Suprapubic skin (tissue), 4 donors: ENCODE data around the gene NR2F2. TPM values are rescaled to one million over a fixed set of nuclear protein-coding genes. Genes with fewer than 3 reads are reported as not detected.

Experiments used
- DNase-seq, 2 donors: peaks; one replicate each; pipeline ENCODE4 v3.0.0-alpha.2; 2019; ENCODE audit warnings: low spot score in 2 of 2
- H3K27ac ChIP-seq: fragments of 200-600 bp; sonication (generic); one replicate; pipeline ENCODE4 v1.5.1; 2019
- H3K27me3 ChIP-seq: fragments of 200-600 bp; sonication (generic); one replicate; pipeline ENCODE4 v1.5.1; 2019
- H3K36me3 ChIP-seq: fragments of 200-600 bp; sonication (generic); one replicate; pipeline ENCODE4 v1.5.1; 2019
- H3K4me1 ChIP-seq: fragments of 200-600 bp; sonication (generic); one replicate; pipeline ENCODE4 v1.5.1; 2019
- H3K4me3 ChIP-seq: fragments of 200-600 bp; sonication (generic); one replicate; pipeline ENCODE4 v1.5.1; 2019; ENCODE audit warnings: mild to moderate bottlenecking
- H3K9me3 ChIP-seq: fragments of 200-600 bp; sonication (generic); one replicate; pipeline ENCODE4 v1.5.1; 2019
- EP300 ChIP-seq: sonication (generic); formaldehyde crosslinking; IDR thresholded peaks from one replicate; pipeline ENCODE4 v1.6.1; 2017; ENCODE audit warnings: antibody characterized with exemption
- POLR2A ChIP-seq, 2 donors: fragments of 450-650 bp; IDR thresholded peaks; one replicate each; pipeline ENCODE4 v1.6.1; 2017; ENCODE audit warnings: antibody characterized with exemption in 2 of 2, mild to moderate bottlenecking in 2 of 2, moderate library complexity in 2 of 2
- POLR2AphosphoS5 ChIP-seq, 3 donors: sonication (generic); formaldehyde crosslinking; IDR thresholded peaks; one replicate each; pipeline ENCODE4 v1.6.1; 2017; ENCODE audit warnings: antibody characterized with exemption in 3 of 3
- WGBS: methylation state at CpG from one replicate; pipeline ENCODE4 v1.1.5; 2018; 5-methylcytosine and 5-hydroxymethylcytosine counted together
- total RNA-seq, 4 donors: library from RNA; depleted of rRNA; stranded (reverse); fragments of >200 nt; gene quantifications; one replicate each; pipeline ENCODE4 v1.1.0, GENCODE V29; 2016
- TF ChIP-seq, protein P1 (sequence below), 2 donors: fragments of 200-600 bp in 1 of 2; fragments of 450-650 bp in 1 of 2; sonication (generic) in 1 of 2; IDR thresholded peaks; one replicate each; pipeline ENCODE4 v1.5.1; 2016 to 2019; ENCODE audit warnings: antibody characterized with exemption in 2 of 2, mild to moderate bottlenecking in 1 of 2, moderate library complexity in 1 of 2

Gene NR2F2
- total RNA-seq, 4 donors from 2014 or later = 4.0 to 12.7 (median 7.1) TPM

DNA sequence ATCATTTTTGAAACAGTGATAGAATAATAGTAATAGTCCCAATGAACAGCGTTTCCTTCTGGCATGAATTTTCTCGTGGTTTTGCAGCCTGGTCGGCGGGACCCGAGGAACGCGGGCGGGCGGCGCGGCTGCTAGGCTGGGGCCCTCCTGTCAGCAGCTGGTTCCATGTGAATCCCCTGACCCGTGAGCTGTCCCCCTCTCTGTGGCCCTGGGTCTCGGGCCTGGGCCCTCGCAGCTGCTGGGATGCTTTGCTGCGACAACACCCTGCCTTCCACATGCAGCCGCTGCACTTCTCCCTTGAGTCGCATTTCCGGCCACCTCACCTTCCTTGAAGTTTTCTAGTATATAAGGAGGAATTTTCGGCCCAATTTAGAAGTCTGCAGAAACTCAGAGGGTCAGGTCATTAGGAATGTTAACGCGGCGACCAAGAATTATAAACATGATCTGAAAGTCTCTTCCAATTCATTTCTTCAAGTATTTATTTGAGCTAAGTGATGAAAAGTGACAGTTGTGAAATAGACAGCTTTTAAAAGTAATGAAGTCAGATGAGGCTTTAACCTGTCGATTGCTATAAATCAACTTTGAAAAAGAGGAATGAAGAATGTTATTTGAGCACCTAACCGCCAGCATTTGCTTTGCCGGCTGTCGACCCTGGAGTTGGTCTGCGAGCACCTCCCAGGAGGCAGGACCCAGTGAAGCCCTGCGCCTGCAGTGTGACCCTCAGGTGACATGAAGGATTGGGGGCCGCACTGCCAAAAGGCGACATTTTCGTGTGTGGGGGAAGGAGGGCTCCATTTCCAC is 27.7 kb downstream of the NR2F2 start:
- H3K27ac ChIP-seq = no peak overlapping the region
- H3K9me3 ChIP-seq = no peaks in the 10 kb centered on the region
- H3K27me3 ChIP-seq = peaks cover 91% of the 10 kb centered on the region
- peak overlapping the region; percentile 61 for H3K4me3 ChIP-seq
- WGBS = 66% methylated on average over 31 of the region's 31 CpGs
- TF ChIP-seq, protein P1, sequence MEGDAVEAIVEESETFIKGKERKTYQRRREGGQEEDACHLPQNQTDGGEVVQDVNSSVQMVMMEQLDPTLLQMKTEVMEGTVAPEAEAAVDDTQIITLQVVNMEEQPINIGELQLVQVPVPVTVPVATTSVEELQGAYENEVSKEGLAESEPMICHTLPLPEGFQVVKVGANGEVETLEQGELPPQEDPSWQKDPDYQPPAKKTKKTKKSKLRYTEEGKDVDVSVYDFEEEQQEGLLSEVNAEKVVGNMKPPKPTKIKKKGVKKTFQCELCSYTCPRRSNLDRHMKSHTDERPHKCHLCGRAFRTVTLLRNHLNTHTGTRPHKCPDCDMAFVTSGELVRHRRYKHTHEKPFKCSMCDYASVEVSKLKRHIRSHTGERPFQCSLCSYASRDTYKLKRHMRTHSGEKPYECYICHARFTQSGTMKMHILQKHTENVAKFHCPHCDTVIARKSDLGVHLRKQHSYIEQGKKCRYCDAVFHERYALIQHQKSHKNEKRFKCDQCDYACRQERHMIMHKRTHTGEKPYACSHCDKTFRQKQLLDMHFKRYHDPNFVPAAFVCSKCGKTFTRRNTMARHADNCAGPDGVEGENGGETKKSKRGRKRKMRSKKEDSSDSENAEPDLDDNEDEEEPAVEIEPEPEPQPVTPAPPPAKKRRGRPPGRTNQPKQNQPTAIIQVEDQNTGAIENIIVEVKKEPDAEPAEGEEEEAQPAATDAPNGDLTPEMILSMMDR (IDR thresholded peaks at IDR 0.05) = no peak
- no peak for TF ChIP-seq POLR2A (IDR thresholded peaks at IDR 0.05)
- no peak for TF ChIP-seq POLR2AphosphoS5 (IDR thresholded peaks at IDR 0.05)
- TF ChIP-seq EP300 = no peak
- H3K4me1 ChIP-seq = peaks cover 49% of the 10 kb centered on the region
- no peaks in the 10 kb centered on the region for H3K36me3 ChIP-seq
- peak in 1 of 2 donors; percentile 59 for DNase-seq

DNA sequence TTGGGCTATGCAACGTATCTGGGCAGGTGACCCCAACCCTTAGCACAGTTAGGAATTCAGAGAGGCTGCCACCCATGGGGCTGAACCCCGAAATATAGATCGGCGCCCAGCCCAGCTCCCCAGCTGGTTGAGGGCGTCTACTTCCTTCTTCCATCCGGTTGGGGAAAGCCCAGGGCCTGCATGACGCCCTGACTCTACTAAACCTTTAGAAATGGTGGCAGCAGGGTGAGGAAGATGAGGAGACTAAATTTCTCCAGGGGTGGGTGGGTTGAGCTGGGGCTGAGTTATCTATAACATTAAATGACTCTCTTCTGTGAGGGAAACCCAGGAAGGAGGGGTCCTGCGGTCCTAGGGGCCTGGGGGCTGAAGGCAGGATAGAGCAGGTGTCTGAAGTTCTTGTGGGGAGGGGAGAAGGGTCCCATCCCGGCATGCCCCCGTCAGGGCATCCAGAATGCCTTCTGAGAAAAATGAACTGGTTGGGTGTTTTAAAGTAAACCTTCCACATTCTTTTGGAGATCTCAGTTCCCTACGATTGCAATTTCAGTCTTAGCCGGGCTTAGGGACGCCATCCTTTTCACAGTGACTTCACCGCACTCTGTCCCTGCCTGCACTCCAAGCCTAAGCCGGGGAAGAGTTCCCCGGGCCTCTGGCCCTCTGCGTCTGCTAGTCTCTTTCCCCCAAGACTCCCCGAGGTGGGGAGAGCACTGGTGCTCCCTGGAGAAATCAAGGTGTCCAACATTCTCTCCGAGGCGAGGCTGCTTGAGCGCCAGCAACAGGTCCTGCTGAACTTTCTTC is 28.5 kb downstream of the NR2F2 start:
- H3K27me3 ChIP-seq = peaks cover 91% of the 10 kb centered on the region
- H3K36me3 ChIP-seq = no peaks in the 10 kb centered on the region
- H3K4me3 ChIP-seq = peak overlapping the region; percentile 51
- no peak overlapping the region for H3K27ac ChIP-seq
- 43% methylated on average over 21 of the region's 21 CpGs for WGBS
- H3K4me1 ChIP-seq = peaks cover 45% of the 10 kb centered on the region
- peak in 1 of 2 donors; percentile 53 for DNase-seq
- no peak for TF ChIP-seq EP300
- no peak for TF ChIP-seq POLR2AphosphoS5 (IDR thresholded peaks at IDR 0.05)
- TF ChIP-seq, protein P1 (IDR thresholded peaks at IDR 0.05) = no peak
- no peak for TF ChIP-seq POLR2A (IDR thresholded peaks at IDR 0.05)
- no peaks in the 10 kb centered on the region for H3K9me3 ChIP-seq

DNA sequence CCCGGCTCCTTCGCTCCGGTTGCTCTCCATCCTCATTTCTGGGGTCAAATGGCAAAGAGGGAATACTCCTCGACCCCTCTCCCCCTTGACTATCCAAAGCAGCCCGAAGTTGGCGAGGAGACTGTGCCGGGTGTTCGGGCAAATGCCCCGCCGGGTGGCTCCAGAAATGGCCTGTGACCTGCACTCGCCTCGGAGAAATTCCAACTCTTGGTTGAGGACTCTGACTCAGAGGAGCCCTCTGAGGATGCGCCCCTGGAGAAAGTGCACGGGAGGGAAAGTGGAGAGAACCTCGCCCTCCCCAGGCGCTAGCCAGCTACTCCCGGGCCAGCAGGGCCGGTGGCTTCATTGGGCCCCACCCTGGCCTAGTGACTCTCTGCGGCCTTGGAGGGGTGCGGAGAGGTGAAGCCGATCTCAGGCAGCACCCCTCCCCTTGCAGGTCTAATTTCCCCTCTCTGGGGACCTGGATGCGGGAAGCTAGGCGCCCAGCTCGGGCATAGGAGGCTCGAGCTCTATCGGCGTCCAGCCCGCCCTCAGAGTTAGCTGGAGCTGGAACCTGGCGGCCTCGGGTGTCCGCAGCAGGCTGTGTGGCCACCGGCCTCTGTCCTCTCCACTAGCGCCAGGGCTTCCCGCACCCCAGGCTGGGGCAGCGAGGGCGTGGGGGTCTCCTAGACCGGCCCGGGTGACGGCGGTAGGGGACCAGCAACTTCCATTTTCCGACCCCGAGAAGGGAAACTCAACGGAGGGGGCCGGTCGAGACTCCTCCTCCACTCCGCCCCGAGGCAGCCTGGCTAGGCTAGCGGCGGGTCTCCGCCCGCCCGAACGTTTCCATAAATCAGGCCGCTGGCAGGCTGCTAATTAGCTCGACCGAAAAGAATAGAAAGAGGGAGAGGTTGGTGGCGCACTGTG is 29.4 kb downstream of the NR2F2 start:
- peak in 1 of 2 donors; percentile 79 for DNase-seq
- 14% methylated on average over 33 of the region's 57 CpGs for WGBS
- peaks cover 36% of the 10 kb centered on the region for H3K4me1 ChIP-seq

DNA sequence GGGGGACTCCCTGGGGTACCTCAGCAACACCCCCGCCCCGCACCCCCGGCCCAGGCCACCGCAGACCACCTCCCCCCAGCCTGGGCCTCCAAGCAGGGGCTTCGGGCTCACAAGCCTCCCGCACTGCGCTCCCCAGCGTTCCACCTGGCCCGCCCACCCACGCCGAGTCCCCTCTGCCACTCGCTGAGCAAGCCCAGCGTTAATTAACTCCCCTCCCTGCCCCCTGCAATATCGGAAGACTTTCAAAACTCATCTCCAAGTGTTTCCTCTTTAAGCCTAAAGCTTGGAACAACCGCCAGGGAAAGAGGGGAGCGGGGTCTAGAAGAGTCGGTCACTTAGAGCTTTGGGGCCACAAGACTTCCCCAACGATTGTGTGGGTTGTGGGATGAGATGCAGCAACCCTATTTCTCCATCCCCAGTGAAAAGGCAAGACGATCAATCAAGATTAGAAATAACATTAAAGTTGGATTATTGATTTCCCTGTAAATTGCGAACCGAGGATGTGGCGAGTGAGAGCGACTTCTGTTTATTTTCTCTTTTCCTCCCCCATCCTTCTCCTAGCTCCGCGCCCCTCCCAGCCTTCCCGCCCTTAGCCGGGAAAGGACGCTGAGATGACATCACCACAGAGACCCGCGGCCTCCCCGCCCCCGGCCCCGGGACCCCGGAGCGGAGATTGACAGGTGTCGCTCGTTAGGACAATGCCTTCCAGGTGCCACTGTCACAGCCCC is 30.2 kb downstream of the NR2F2 start:
- Histone ChIP-seq H3K27ac (no peak overlapping the region), H3K4me3 (peak overlapping the region; percentile 51), H3K4me1 (peaks cover 30% of the 10 kb centered on the region), H3K9me3 (no peaks in the 10 kb centered on the region), H3K36me3 (no peaks in the 10 kb centered on the region), H3K27me3 (peaks cover 90% of the 10 kb centered on the region)
- TF ChIP-seq POLR2AphosphoS5 (IDR thresholded peaks at IDR 0.05) (no peak), POLR2A (IDR thresholded peaks at IDR 0.05) (no peak), EP300 (no peak)
- TF ChIP-seq, protein P1 (IDR thresholded peaks at IDR 0.05) = no peak
- no peak for DNase-seq
- whole genome bisulfite sequencing = 17% methylated on average over 25 of the region's 37 CpGs

More for the DNA sequence above, 29.4 kb downstream of the NR2F2 start:
- no peak for TF ChIP-seq POLR2AphosphoS5 (IDR thresholded peaks at IDR 0.05)
- TF ChIP-seq, protein P1 (IDR thresholded peaks at IDR 0.05) = no peak
- TF ChIP-seq EP300 = no peak
- TF ChIP-seq POLR2A (IDR thresholded peaks at IDR 0.05) = no peak
- no peaks in the 10 kb centered on the region for H3K9me3 ChIP-seq
- H3K27me3 ChIP-seq = peaks cover 90% of the 10 kb centered on the region
- H3K4me3 ChIP-seq = peak overlapping the region; percentile 51
- peak overlapping the region; percentile 50 for H3K27ac ChIP-seq
- H3K36me3 ChIP-seq = no peaks in the 10 kb centered on the region
